Ectodermal cell (in vitro differentiated cells): Measurements from ENCODE around the gene NRP1.

Experiments
- H3K27ac ChIP-seq: 2 replicates; pipeline ENCODE4 v1.7.0; 2013; ENCODE audit warnings: mild to moderate bottlenecking, low read depth, low read length; ENCODE audit not compliant: insufficient read depth, poor library complexity, severe bottlenecking
- H3K27me3 ChIP-seq: 2 replicates; pipeline ENCODE4 v1.7.0; 2013; ENCODE audit warnings: mild to moderate bottlenecking, low read length; ENCODE audit not compliant: insufficient read depth, control insufficient read depth, poor library complexity, severe bottlenecking
- H3K36me3 ChIP-seq: one replicate; pipeline ENCODE4 v1.7.0; 2013; ENCODE audit warnings: low read length; ENCODE audit not compliant: control insufficient read depth, insufficient read depth
- H3K4me1 ChIP-seq: one replicate; pipeline ENCODE4 v1.7.0; 2013; ENCODE audit warnings: low read length; ENCODE audit not compliant: control insufficient read depth, insufficient read depth
- H3K4me3 ChIP-seq: 2 replicates; pipeline ENCODE4 v1.7.0; 2013; ENCODE audit warnings: low read depth, low read length, control low read depth; ENCODE audit not compliant: insufficient read depth
- H3K9me3 ChIP-seq: 2 replicates; pipeline ENCODE4 v1.7.0; 2013; ENCODE audit warnings: mild to moderate bottlenecking, low read length, moderate library complexity; ENCODE audit not compliant: control insufficient read depth
- WGBS, 2 experiments: methylation state at CpG; one replicate each; pipeline ENCODE4 v1.1.7; 2013; ENCODE audit warnings: missing lambda C conversion rate in 2 of 2; 5-methylcytosine and 5-hydroxymethylcytosine counted together

Gene NRP1

GRCh38 chr10:33193057-33193700, 141.3 kb downstream of the NRP1 start:
- H3K36me3 ChIP-seq, result no peaks in the 10 kb centered on the region
- 27 to 31% methylated on average over 12 of the region's 12 CpGs for WGBS, 2 experiments
- no peak overlapping the region for H3K27ac ChIP-seq
- H3K9me3 ChIP-seq, result no peaks in the 10 kb centered on the region
- no peak overlapping the region for H3K4me3 ChIP-seq
- no peaks in the 10 kb centered on the region for H3K27me3 ChIP-seq
- H3K4me1 ChIP-seq, result peaks cover 13% of the 10 kb centered on the region

GRCh38 chr10:33192190-33192589, 142.3 kb downstream of the NRP1 start:
- 92 to 94% methylated on average over 5 of the region's 5 CpGs for WGBS, 2 experiments
- no peaks in the 10 kb centered on the region for H3K36me3 ChIP-seq
- peaks cover 13% of the 10 kb centered on the region for H3K4me1 ChIP-seq
- H3K27ac ChIP-seq, result no peak overlapping the region
- H3K27me3 ChIP-seq, result no peaks in the 10 kb centered on the region
- no peak overlapping the region for H3K4me3 ChIP-seq
- H3K9me3 ChIP-seq, result no peaks in the 10 kb centered on the region

- Histone ChIP-seq H3K27ac (no peak overlapping the region), H3K9me3 (no peaks in the 10 kb centered on the region), H3K27me3 (no peaks in the 10 kb centered on the region), H3K4me1 (peaks cover 13% of the 10 kb centered on the region), H3K4me3 (no peak overlapping the region), H3K36me3 (no peaks in the 10 kb centered on the region)
- WGBS, 2 experiments, result 89 to 100% methylated on average over 1 of the region's 1 CpG
Measured at GRCh38 chr10:33190406-33190805, 144.1 kb downstream of the NRP1 start.

- no peaks in the 10 kb centered on the region for H3K36me3 ChIP-seq
- 55% methylated on average over 8 of the region's 8 CpGs for WGBS, 2 experiments
Measured at GRCh38 chr10:33189808-33190207, 144.7 kb downstream of the NRP1 start.

GRCh38 chr10:33189363-33189762, 145.1 kb downstream of the NRP1 start:
- no peak overlapping the region for H3K27ac ChIP-seq
- no peaks in the 10 kb centered on the region for H3K36me3 ChIP-seq
- no peaks in the 10 kb centered on the region for H3K9me3 ChIP-seq
- 92 to 96% methylated on average over 6 of the region's 6 CpGs for WGBS, 2 experiments
- no peaks in the 10 kb centered on the region for H3K27me3 ChIP-seq
- peaks cover 13% of the 10 kb centered on the region for H3K4me1 ChIP-seq
- no peak overlapping the region for H3K4me3 ChIP-seq

More at GRCh38 chr10:33189808-33190207, 144.7 kb downstream of the NRP1 start:
- H3K27ac ChIP-seq, result no peak overlapping the region
- peaks cover 13% of the 10 kb centered on the region for H3K4me1 ChIP-seq
- H3K27me3 ChIP-seq, result no peaks in the 10 kb centered on the region
- no peaks in the 10 kb centered on the region for H3K9me3 ChIP-seq
- no peak overlapping the region for H3K4me3 ChIP-seq

GRCh38 chr10:33187427-33187999, 147.0 kb downstream of the NRP1 start:
- Histone ChIP-seq H3K9me3 (no peaks in the 10 kb centered on the region), H3K36me3 (no peaks in the 10 kb centered on the region), H3K4me1 (peaks cover 13% of the 10 kb centered on the region), H3K27me3 (no peaks in the 10 kb centered on the region), H3K27ac (no peak overlapping the region), H3K4me3 (no peak overlapping the region)
- 76 to 77% methylated on average over 9 of the region's 9 CpGs for WGBS, 2 experiments

GRCh38 chr10:33186150-33186549, 148.3 kb downstream of the NRP1 start:
- Histone ChIP-seq H3K36me3 (no peaks in the 10 kb centered on the region), H3K27me3 (no peaks in the 10 kb centered on the region), H3K4me1 (peaks cover 13% of the 10 kb centered on the region), H3K27ac (no peak overlapping the region), H3K4me3 (no peak overlapping the region), H3K9me3 (no peaks in the 10 kb centered on the region)
- 89 to 95% methylated on average over 7 of the region's 7 CpGs for WGBS, 2 experiments

- no peaks in the 10 kb centered on the region for H3K36me3 ChIP-seq
- H3K9me3 ChIP-seq, result no peaks in the 10 kb centered on the region
- no peaks in the 10 kb centered on the region for H3K27me3 ChIP-seq
- H3K4me3 ChIP-seq, result no peak overlapping the region
- H3K27ac ChIP-seq, result no peak overlapping the region
- WGBS, 2 experiments, result 100% methylated on average over 1 of the region's 1 CpG
- no peaks in the 10 kb centered on the region for H3K4me1 ChIP-seq
Measured at GRCh38 chr10:33183655-33184054, 150.8 kb downstream of the NRP1 start.

GRCh38 chr10:33180921-33181320, 153.5 kb downstream of the NRP1 start:
- H3K9me3 ChIP-seq, result no peaks in the 10 kb centered on the region
- H3K27me3 ChIP-seq, result no peaks in the 10 kb centered on the region
- no peaks in the 10 kb centered on the region for H3K4me1 ChIP-seq
- H3K27ac ChIP-seq, result no peak overlapping the region
- 87 to 96% methylated on average over 3 of the region's 3 CpGs for WGBS, 2 experiments
- H3K36me3 ChIP-seq, result no peaks in the 10 kb centered on the region
- no peak overlapping the region for H3K4me3 ChIP-seq

GRCh38 chr10:33180390-33180789, 154.1 kb downstream of the NRP1 start:
- 95% methylated on average over 5 of the region's 5 CpGs for WGBS, 2 experiments
- Histone ChIP-seq H3K36me3 (no peaks in the 10 kb centered on the region), H3K9me3 (no peaks in the 10 kb centered on the region), H3K27me3 (no peaks in the 10 kb centered on the region), H3K4me1 (no peaks in the 10 kb centered on the region), H3K27ac (no peak overlapping the region), H3K4me3 (no peak overlapping the region)
